Measurements from ENCODE around the gene PA2G4. TPM values are rescaled to one million over a fixed set of nuclear protein-coding genes. Genes with fewer than 3 reads are reported as not detected.

PA2G4 gene
- total and polyA plus RNA-seq, 7 donors, result 75.3 to 258 (median 115) TPM

- H3K9me3 ChIP-seq, result no peaks in the 10 kb centered on the region
- H3K36me3 ChIP-seq (ENCODE audit: insufficient read depth in 1 of 2, low read depth in 1 of 2), result peaks cover 18 to 30% of the 10 kb centered on the region in 2 donors
- 13 to 15% (median 13%) methylated on average over 42 to 45 of the region's 45 CpGs for WGBS, 3 donors
- peak; percentile 77 to 89 for DNase-seq
- H3K4me3 ChIP-seq, result peak overlapping the region; percentile 95
- peak overlapping the region; percentile 94 for H3K27ac ChIP-seq
- intact Hi-C loops (cut with DNase I), result loop anchor here (2.0 to 5.0 kb wide), 2 partner anchors 35 kb away; no protein-coding TSS in a partner anchor
- peak; percentile 49 for TF ChIP-seq CTCF (IDR thresholded peaks at IDR 0.05)
- peak; percentile 18 to 58 (median 32) for ATAC-seq
- no peaks in the 10 kb centered on the region for H3K27me3 ChIP-seq (ENCODE audit: insufficient read depth in 3 of 3, low read length in 2 of 3)
- H3K4me1 ChIP-seq, result peaks cover 37% of the 10 kb centered on the region
Measured at GRCh38 chr12:56157201-56158028, 53.1 kb downstream of the PA2G4 start.

GRCh38 chr12:56158029-56158925, 53.9 kb downstream of the PA2G4 start, which contains the start of gene MYL6:
MYL6 (plus strand) TSS chr12:56158359; CDS start chr12:56158402, 43 bp downstream.
- 0 to 1% (median 0%) methylated on average over 28 to 30 of the region's 30 CpGs for WGBS, 3 donors
- DNase-seq (peak; percentile 92 to 96), ATAC-seq (peak; percentile 83 to 91 (median 87))
- intact Hi-C loops (cut with DNase I), result loop anchor here (2.0 to 5.0 kb wide), 2 partner anchors 35 to 36 kb away; no protein-coding TSS in a partner anchor
- H3K9me3 ChIP-seq, result no peaks in the 10 kb centered on the region
- H3K4me3 ChIP-seq, result peak within 1 kb of the TSS; percentile 95
- peaks cover 30% of the 10 kb centered on the region for H3K4me1 ChIP-seq
- H3K27ac ChIP-seq, result peak within 1 kb of the TSS; percentile 94
- no peaks in the 10 kb centered on the region for H3K27me3 ChIP-seq (ENCODE audit: insufficient read depth in 3 of 3, low read length in 2 of 3)
- no peak for TF ChIP-seq CTCF (IDR thresholded peaks at IDR 0.05)
- H3K36me3 ChIP-seq (ENCODE audit: insufficient read depth in 1 of 2, low read depth in 1 of 2), result peaks cover 21 to 39% of the 10 kb centered on the region in 2 donors

- DNase-seq, result peak; percentile 78 to 92
- Histone ChIP-seq H3K36me3 (ENCODE audit: insufficient read depth in 1 of 2, low read depth in 1 of 2) (peaks cover 21 to 46% of the 10 kb centered on the region in 2 donors), H3K4me3 (peak overlapping the region; percentile 95), H3K27ac (peak overlapping the region; percentile 94), H3K4me1 (peaks cover 27% of the 10 kb centered on the region), H3K9me3 (no peaks in the 10 kb centered on the region), H3K27me3 (ENCODE audit: insufficient read depth in 3 of 3, low read length in 2 of 3) (no peaks in the 10 kb centered on the region)
- TF ChIP-seq CTCF (IDR thresholded peaks at IDR 0.05), result no peak
- WGBS, 3 donors, result 0 to 1% (median 1%) methylated on average over 6 of the region's 6 CpGs
- peak; percentile 68 to 82 (median 78) for ATAC-seq
- intact Hi-C loops (cut with DNase I), result loop anchor here (2.0 to 5.0 kb wide), 2 partner anchors 36 to 37 kb away; no protein-coding TSS in a partner anchor
Measured at GRCh38 chr12:56158926-56159461, 54.6 kb downstream of the PA2G4 start.

GRCh38 chr12:56159482-56160192, 55.3 kb downstream of the PA2G4 start:
- intact Hi-C loops (cut with DNase I), result loop anchor here (2.0 to 5.0 kb wide), 3 partner anchors 29 to 37 kb away; partner anchors contain the start of gene SMARCC2 (in 1 of the 2)
- 9 to 14% (median 10%) methylated on average over 8 of the region's 8 CpGs for WGBS, 3 donors
- peak in 1 of 2 donors; percentile 49 for DNase-seq
- peak in 1 of 4 donors; percentile 0 for ATAC-seq
- H3K4me3 ChIP-seq, result peak overlapping the region; percentile 95
- peaks cover 27% of the 10 kb centered on the region for H3K4me1 ChIP-seq
- H3K27ac ChIP-seq, result peak overlapping the region; percentile 94
- no peak for TF ChIP-seq CTCF (IDR thresholded peaks at IDR 0.05)
- no peaks in the 10 kb centered on the region for H3K9me3 ChIP-seq
- H3K27me3 ChIP-seq (ENCODE audit: insufficient read depth in 3 of 3, low read length in 2 of 3), result no peaks in the 10 kb centered on the region
- peaks cover 21 to 53% of the 10 kb centered on the region in 2 donors for H3K36me3 ChIP-seq (ENCODE audit: insufficient read depth in 1 of 2, low read depth in 1 of 2)

All from psoas muscle (tissue), 8 donors.